Choroid plexus epithelial cell (primary cell): ENCODE results near the gene CTDSP1.
A peak's percentile ranks its signal among the peaks of the same experiment; 100 is the strongest.

Experiments used
- DNase-seq: peaks from one replicate; pipeline ENCODE4 v3.0.0-alpha.2; 2010; ENCODE audit warnings: low read depth
- H3K4me3 ChIP-seq: 2 replicates; pipeline ENCODE4 v1.5.1; 2011; ENCODE audit warnings: low read depth, mild to moderate bottlenecking, control low read depth, low read length, moderate library complexity
- TF ChIP-seq, protein P1 (sequence below): conservative IDR thresholded peaks from 2 replicates; pipeline ENCODE4 v1.5.1; 2011; ENCODE audit warnings: low read depth, mild to moderate bottlenecking, control low read depth, inconsistent platforms, low read length, moderate library complexity

Gene CTDSP1

GRCh38 chr2:218395826-218396687 lies 3.6 kb upstream of the CTDSP1 start:
- peak; percentile 99 for DNase-seq
- TF ChIP-seq, protein P1, sequence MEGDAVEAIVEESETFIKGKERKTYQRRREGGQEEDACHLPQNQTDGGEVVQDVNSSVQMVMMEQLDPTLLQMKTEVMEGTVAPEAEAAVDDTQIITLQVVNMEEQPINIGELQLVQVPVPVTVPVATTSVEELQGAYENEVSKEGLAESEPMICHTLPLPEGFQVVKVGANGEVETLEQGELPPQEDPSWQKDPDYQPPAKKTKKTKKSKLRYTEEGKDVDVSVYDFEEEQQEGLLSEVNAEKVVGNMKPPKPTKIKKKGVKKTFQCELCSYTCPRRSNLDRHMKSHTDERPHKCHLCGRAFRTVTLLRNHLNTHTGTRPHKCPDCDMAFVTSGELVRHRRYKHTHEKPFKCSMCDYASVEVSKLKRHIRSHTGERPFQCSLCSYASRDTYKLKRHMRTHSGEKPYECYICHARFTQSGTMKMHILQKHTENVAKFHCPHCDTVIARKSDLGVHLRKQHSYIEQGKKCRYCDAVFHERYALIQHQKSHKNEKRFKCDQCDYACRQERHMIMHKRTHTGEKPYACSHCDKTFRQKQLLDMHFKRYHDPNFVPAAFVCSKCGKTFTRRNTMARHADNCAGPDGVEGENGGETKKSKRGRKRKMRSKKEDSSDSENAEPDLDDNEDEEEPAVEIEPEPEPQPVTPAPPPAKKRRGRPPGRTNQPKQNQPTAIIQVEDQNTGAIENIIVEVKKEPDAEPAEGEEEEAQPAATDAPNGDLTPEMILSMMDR, result peak; percentile 72
- peak overlapping the region; percentile 82 for H3K4me3 ChIP-seq

- peak overlapping the region; percentile 82 for H3K4me3 ChIP-seq
- peak; percentile 51 for DNase-seq
- TF ChIP-seq, protein P1, result no peak
Observed at GRCh38 chr2:218396688-218397462, 2.8 kb upstream of the CTDSP1 start.

- no peak for DNase-seq
- peak overlapping the region; percentile 82 for H3K4me3 ChIP-seq
- TF ChIP-seq, protein P1, result no peak
Observed at GRCh38 chr2:218397463-218397819, 2.2 kb upstream of the CTDSP1 start.

DNA sequence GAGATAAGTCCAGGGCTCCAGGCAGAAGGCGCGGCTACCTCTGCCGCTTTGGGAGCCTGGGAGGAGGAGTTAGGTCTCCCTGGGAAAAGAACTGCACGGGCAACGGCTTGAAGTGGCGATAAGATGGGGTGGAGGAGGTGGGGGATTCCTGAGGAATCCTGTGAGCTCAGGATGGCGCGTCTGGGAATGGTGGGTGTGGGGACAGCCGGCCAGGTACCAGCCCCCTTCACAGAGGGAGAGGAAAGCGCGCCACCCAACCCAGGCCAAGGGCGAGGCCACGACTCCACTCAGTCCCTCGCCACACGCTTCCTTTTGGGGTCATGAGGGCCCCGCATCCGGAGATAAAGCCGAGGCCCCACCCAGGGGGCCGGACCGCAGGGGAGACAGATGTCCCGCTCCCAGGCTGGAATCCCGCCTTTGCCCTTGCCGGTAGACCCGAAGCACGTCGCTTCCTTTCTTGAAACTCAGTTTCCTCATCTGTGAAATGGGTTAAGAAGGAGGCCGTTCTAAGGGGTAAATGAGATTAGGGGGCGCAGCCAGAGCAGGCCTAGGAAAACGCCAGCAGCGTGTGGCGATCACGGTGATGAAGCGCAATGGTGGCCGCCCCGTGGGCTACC lies 1.7 kb upstream of the CTDSP1 start:
- DNase-seq, result peak; percentile 75
- TF ChIP-seq, protein P1, result no peak
- H3K4me3 ChIP-seq, result peak overlapping the region; percentile 82

- peak; percentile 57 for DNase-seq
- H3K4me3 ChIP-seq, result peak overlapping the region; percentile 82
- TF ChIP-seq, protein P1, result no peak
Observed at GRCh38 chr2:218398437-218399390, 954 bp upstream of the CTDSP1 start.
